HEK293 (cell line): ENCODE results near the gene PTPRA.

ENCODE experiments used
- CTCF ChIP-seq: fragments of 450-650 bp; formaldehyde crosslinking; IDR thresholded peaks from 2 replicates; pipeline ENCODE4 v1.5.1; 2016; ENCODE audit warnings: missing biosample characterization, missing genetic modification characterization
- ZBTB17 ChIP-seq: fragments of 450-650 bp; formaldehyde crosslinking; IDR thresholded peaks from 2 replicates; pipeline ENCODE4 v1.5.1; 2016; ENCODE audit warnings: missing biosample characterization, missing genetic modification characterization
- ZBTB8A ChIP-seq: fragments of 450-650 bp; formaldehyde crosslinking; IDR thresholded peaks from 2 replicates; pipeline ENCODE4 v1.5.1; 2016; ENCODE audit warnings: missing biosample characterization, missing genetic modification characterization
- ZNF112 ChIP-seq: fragments of 450-650 bp; formaldehyde crosslinking; IDR thresholded peaks from 2 replicates; pipeline ENCODE4 v1.5.0; 2017; ENCODE audit warnings: missing biosample characterization, missing genetic modification characterization
- ZNF132 ChIP-seq: fragments of 450-650 bp; formaldehyde crosslinking; IDR thresholded peaks from 2 replicates; pipeline ENCODE4 v1.5.1; 2017; ENCODE audit warnings: missing biosample characterization, missing genetic modification characterization, borderline replicate concordance
- ZNF530 ChIP-seq: fragments of 450-650 bp; formaldehyde crosslinking; IDR thresholded peaks from 2 replicates; pipeline ENCODE4 v1.5.1; 2016; ENCODE audit warnings: low read depth, missing biosample characterization, missing genetic modification characterization
- ZNF629 ChIP-seq: fragments of 450-650 bp; formaldehyde crosslinking; IDR thresholded peaks from 2 replicates; pipeline ENCODE4 v1.5.1; 2017; ENCODE audit warnings: missing biosample characterization, missing genetic modification characterization
- ZNF777 ChIP-seq: fragments of 450-650 bp; formaldehyde crosslinking; IDR thresholded peaks from 2 replicates; pipeline ENCODE4 v1.5.1; 2017; ENCODE audit warnings: missing biosample characterization, missing genetic modification characterization, borderline replicate concordance
- ZSCAN4 ChIP-seq: fragments of 450-650 bp; formaldehyde crosslinking; IDR thresholded peaks from 2 replicates; pipeline ENCODE4 v1.5.1; 2017; ENCODE audit warnings: missing biosample characterization, missing genetic modification characterization
- TF ChIP-seq, protein P1 (sequence below): fragments of 450-650 bp; formaldehyde crosslinking; IDR thresholded peaks from 2 replicates; pipeline ENCODE4 v1.5.1; 2016; ENCODE audit warnings: missing biosample characterization, missing genetic modification characterization

DNA sequence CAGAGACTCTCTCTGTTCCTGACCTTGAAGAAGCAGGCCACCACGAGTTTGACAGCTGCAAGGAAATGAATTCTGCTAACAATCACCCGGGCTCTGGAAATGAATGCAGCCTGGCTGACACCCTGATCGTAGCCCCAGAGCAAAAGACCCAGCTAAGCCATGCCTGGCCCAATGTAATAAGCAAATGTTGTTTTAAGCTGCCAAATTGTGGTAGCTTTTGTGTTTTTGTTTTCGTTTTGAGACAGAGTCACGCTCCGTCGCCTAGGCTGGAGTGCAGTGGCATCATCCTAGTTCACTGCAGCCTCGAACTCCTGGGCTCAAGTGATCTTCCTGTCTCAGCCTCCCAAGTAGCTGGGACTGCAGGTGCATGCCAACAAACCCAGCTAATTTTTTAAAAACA, 194.8 kb downstream of the PTPRA start:
- no peak for TF ChIP-seq ZBTB17 (tag by site-specific recombination)
- no peak for TF ChIP-seq ZSCAN4 (tag by site-specific recombination)
- TF ChIP-seq, protein P1, sequence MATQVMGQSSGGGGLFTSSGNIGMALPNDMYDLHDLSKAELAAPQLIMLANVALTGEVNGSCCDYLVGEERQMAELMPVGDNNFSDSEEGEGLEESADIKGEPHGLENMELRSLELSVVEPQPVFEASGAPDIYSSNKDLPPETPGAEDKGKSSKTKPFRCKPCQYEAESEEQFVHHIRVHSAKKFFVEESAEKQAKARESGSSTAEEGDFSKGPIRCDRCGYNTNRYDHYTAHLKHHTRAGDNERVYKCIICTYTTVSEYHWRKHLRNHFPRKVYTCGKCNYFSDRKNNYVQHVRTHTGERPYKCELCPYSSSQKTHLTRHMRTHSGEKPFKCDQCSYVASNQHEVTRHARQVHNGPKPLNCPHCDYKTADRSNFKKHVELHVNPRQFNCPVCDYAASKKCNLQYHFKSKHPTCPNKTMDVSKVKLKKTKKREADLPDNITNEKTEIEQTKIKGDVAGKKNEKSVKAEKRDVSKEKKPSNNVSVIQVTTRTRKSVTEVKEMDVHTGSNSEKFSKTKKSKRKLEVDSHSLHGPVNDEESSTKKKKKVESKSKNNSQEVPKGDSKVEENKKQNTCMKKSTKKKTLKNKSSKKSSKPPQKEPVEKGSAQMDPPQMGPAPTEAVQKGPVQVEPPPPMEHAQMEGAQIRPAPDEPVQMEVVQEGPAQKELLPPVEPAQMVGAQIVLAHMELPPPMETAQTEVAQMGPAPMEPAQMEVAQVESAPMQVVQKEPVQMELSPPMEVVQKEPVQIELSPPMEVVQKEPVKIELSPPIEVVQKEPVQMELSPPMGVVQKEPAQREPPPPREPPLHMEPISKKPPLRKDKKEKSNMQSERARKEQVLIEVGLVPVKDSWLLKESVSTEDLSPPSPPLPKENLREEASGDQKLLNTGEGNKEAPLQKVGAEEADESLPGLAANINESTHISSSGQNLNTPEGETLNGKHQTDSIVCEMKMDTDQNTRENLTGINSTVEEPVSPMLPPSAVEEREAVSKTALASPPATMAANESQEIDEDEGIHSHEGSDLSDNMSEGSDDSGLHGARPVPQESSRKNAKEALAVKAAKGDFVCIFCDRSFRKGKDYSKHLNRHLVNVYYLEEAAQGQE (tag by site-specific recombination), result no peak
- no peak for TF ChIP-seq ZNF777
- TF ChIP-seq ZNF112 (tag by site-specific recombination), result no peak
- TF ChIP-seq CTCF (tag by site-specific recombination), result no peak
- TF ChIP-seq ZNF132 (tag by site-specific recombination), result no peak
- TF ChIP-seq ZNF629 (tag by site-specific recombination), result no peak
- no peak for TF ChIP-seq ZNF530
- TF ChIP-seq ZBTB8A (tag by site-specific recombination), result no peak
